ENCODE data around the gene PRDM15. TPM values are rescaled to one million over a fixed set of nuclear protein-coding genes. Genes with fewer than 3 reads are reported as not detected.

The PRDM15 gene
- total RNA-seq, 1 experiment from 2014 or later: 10.4 TPM

- H3K27me3 Mint-ChIP-seq (ENCODE audit: unreplicated experiment): no peaks in the 10 kb centered on the region
- no peaks in the 10 kb centered on the region for H3K4me1 Mint-ChIP-seq (ENCODE audit: low read depth, unreplicated experiment)
- CTCF ChIA-PET: interaction anchor here (0.7 to 1.0 kb wide), 4 partner anchors 22 to 499 kb away, joined by 3 to 13 read pairs (median 4); no protein-coding TSS in a partner anchor
- H3K4me3 Mint-ChIP-seq (ENCODE audit: low read depth, unreplicated experiment): no peak overlapping the region
- DNase-seq: no peak
- H3K9me3 Mint-ChIP-seq (ENCODE audit: low read depth, unreplicated experiment): no peaks in the 10 kb centered on the region
- H3K27ac Mint-ChIP-seq (ENCODE audit: unreplicated experiment): no peak overlapping the region
- peaks cover 5% of the 10 kb centered on the region for H3K36me3 Mint-ChIP-seq (ENCODE audit: insufficient read depth, unreplicated experiment)
- intact Hi-C loops (cut with micrococcal nuclease; ENCODE audit: unreplicated experiment): no loop called here
- no peak for TF ChIP-seq CTCF (IDR thresholded peaks at IDR 0.05; ENCODE audit: unreplicated experiment)
- BruUV-seq (replicated peaks): no TSS peak
Measured at GRCh38 chr21:41863439-41863740, 15.8 kb downstream of the PRDM15 start.

GRCh38 chr21:41861987-41862386, 17.2 kb downstream of the PRDM15 start:
- Mint-ChIP-seq H3K4me3 (ENCODE audit: low read depth, unreplicated experiment) (no peak overlapping the region), H3K27me3 (ENCODE audit: unreplicated experiment) (no peaks in the 10 kb centered on the region), H3K36me3 (ENCODE audit: insufficient read depth, unreplicated experiment) (peaks cover 5% of the 10 kb centered on the region), H3K4me1 (ENCODE audit: low read depth, unreplicated experiment) (no peaks in the 10 kb centered on the region), H3K9me3 (ENCODE audit: low read depth, unreplicated experiment) (no peaks in the 10 kb centered on the region), H3K27ac (ENCODE audit: unreplicated experiment) (no peak overlapping the region)
- no peak for DNase-seq
- intact Hi-C loops (cut with micrococcal nuclease; ENCODE audit: unreplicated experiment): no loop called here
- BruUV-seq (replicated peaks): no TSS peak
- CTCF ChIA-PET: no interaction called here
- TF ChIP-seq CTCF (IDR thresholded peaks at IDR 0.05; ENCODE audit: unreplicated experiment): no peak

- no TSS peak for BruUV-seq (replicated peaks)
- Mint-ChIP-seq H3K4me3 (ENCODE audit: low read depth, unreplicated experiment) (no peak overlapping the region), H3K9me3 (ENCODE audit: low read depth, unreplicated experiment) (no peaks in the 10 kb centered on the region), H3K4me1 (ENCODE audit: low read depth, unreplicated experiment) (no peaks in the 10 kb centered on the region), H3K36me3 (ENCODE audit: insufficient read depth, unreplicated experiment) (peaks cover 5% of the 10 kb centered on the region), H3K27ac (ENCODE audit: unreplicated experiment) (no peak overlapping the region), H3K27me3 (ENCODE audit: unreplicated experiment) (no peaks in the 10 kb centered on the region)
- intact Hi-C loops (cut with micrococcal nuclease; ENCODE audit: unreplicated experiment): no loop called here
- CTCF ChIA-PET: no interaction called here
- DNase-seq: no peak
- no peak for TF ChIP-seq CTCF (IDR thresholded peaks at IDR 0.05; ENCODE audit: unreplicated experiment)
Measured at GRCh38 chr21:41861255-41861654, 17.9 kb downstream of the PRDM15 start.

- no peaks in the 10 kb centered on the region for H3K27me3 Mint-ChIP-seq (ENCODE audit: unreplicated experiment)
- BruUV-seq (replicated peaks): no TSS peak
- TF ChIP-seq CTCF (IDR thresholded peaks at IDR 0.05; ENCODE audit: unreplicated experiment): no peak
- CTCF ChIA-PET: no interaction called here
- H3K9me3 Mint-ChIP-seq (ENCODE audit: low read depth, unreplicated experiment): no peaks in the 10 kb centered on the region
- intact Hi-C loops (cut with micrococcal nuclease; ENCODE audit: unreplicated experiment): no loop called here
- H3K4me1 Mint-ChIP-seq (ENCODE audit: low read depth, unreplicated experiment): no peaks in the 10 kb centered on the region
- no peak for DNase-seq
- H3K36me3 Mint-ChIP-seq (ENCODE audit: insufficient read depth, unreplicated experiment): no peaks in the 10 kb centered on the region
- H3K4me3 Mint-ChIP-seq (ENCODE audit: low read depth, unreplicated experiment): no peak overlapping the region
- no peak overlapping the region for H3K27ac Mint-ChIP-seq (ENCODE audit: unreplicated experiment)
Measured at GRCh38 chr21:41859297-41859980, 19.7 kb downstream of the PRDM15 start.

Data from Calu3 (cell line).